GM12878 (cell line): Measurements from ENCODE around the gene ACAP1. TPM values are rescaled to one million over a fixed set of nuclear protein-coding genes. Genes with fewer than 3 reads are reported as not detected.

Experiments
- ASH2L ChIP-seq: fragments of 300-600, 200-600 bp; sonication (generic); IDR thresholded peaks from 2 replicates; pipeline ENCODE4 v1.6.1; 2017; ENCODE audit warnings: low read depth, mild to moderate bottlenecking, borderline replicate concordance
- CBFB ChIP-seq: IDR thresholded peaks from 2 replicates; pipeline ENCODE4 v1.6.1; 2016; ENCODE audit warnings: antibody characterized with exemption, low read depth
- CBX3 ChIP-seq: fragments of 200-600 bp; sonication (generic); IDR thresholded peaks from 2 replicates; pipeline ENCODE4 v1.6.1; 2016; ENCODE audit warnings: low read depth, borderline replicate concordance
- EED ChIP-seq: sonication (generic); IDR thresholded peaks from 2 replicates; pipeline ENCODE4 v1.6.1; 2016; ENCODE audit warnings: antibody characterized with exemption, low read depth
- FOS ChIP-seq: IDR thresholded peaks from 3 replicates; pipeline ENCODE4 v1.6.1; 2011; ENCODE audit warnings: borderline replicate concordance; ENCODE audit not compliant: insufficient read length; ENCODE audit errors: extremely low read depth
- FOXK2 ChIP-seq: fragments of 450-650 bp; IDR thresholded peaks from 2 replicates; pipeline ENCODE4 v1.6.1; 2017; ENCODE audit warnings: mild to moderate bottlenecking, moderate library complexity
- GABPA ChIP-seq: IDR thresholded peaks from 2 replicates; pipeline ENCODE4 v1.6.1; 2014; ENCODE audit warnings: antibody characterized with exemption, low read depth, mild to moderate bottlenecking, inconsistent platforms
- HDAC2 ChIP-seq: fragments of 200-600 bp; sonication (generic); IDR thresholded peaks from 2 replicates; pipeline ENCODE4 v1.6.1; 2017
- PML ChIP-seq: IDR thresholded peaks from 2 replicates; pipeline ENCODE4 v1.6.1; 2012; ENCODE audit warnings: low read length, inconsistent platforms
- POLR2A ChIP-seq: IDR thresholded peaks from 2 replicates; pipeline ENCODE4 v1.6.1; 2011; ENCODE audit warnings: low read depth, mild to moderate bottlenecking, low read length
- POLR2AphosphoS2 ChIP-seq: IDR thresholded peaks from 2 replicates; pipeline ENCODE4 v1.6.1; 2011; ENCODE audit warnings: low read depth, mild to moderate bottlenecking, low read length, improper control_type of control experiment, moderate library complexity
- SIX5 ChIP-seq: IDR thresholded peaks from 2 replicates; pipeline ENCODE4 v1.6.1; 2011; ENCODE audit warnings: mild to moderate bottlenecking, low read depth, low read length, moderate library complexity; ENCODE audit not compliant: severe bottlenecking
- SP1 ChIP-seq: IDR thresholded peaks from one replicate; pipeline ENCODE4 v1.6.1; 2011; ENCODE audit warnings: low read depth, low read length
- SUPT20H ChIP-seq: IDR thresholded peaks from 2 replicates; pipeline ENCODE4 v1.6.1; 2011; ENCODE audit warnings: low read depth, mild to moderate bottlenecking, low read length, moderate library complexity, borderline replicate concordance; ENCODE audit not compliant: control insufficient read depth
- ZNF24 ChIP-seq: fragments of 450-650 bp; IDR thresholded peaks from 2 replicates; pipeline ENCODE4 v1.6.1; 2017; ENCODE audit warnings: antibody characterized with exemption, mild to moderate bottlenecking
- ZNF274 ChIP-seq: IDR thresholded peaks from one replicate; pipeline ENCODE4 v1.8.0; 2011; ENCODE audit not compliant: insufficient read length, insufficient read depth
- ZNF622 ChIP-seq: fragments of 450-650 bp; IDR thresholded peaks from 2 replicates; pipeline ENCODE4 v1.6.1; 2017; ENCODE audit warnings: mild to moderate bottlenecking, inconsistent platforms
- ZSCAN29 ChIP-seq: fragments of 450-650 bp; IDR thresholded peaks from 2 replicates; pipeline ENCODE4 v1.6.1; 2017; ENCODE audit warnings: mild to moderate bottlenecking, moderate library complexity
- ZZZ3 ChIP-seq: IDR thresholded peaks from 2 replicates; pipeline ENCODE4 v1.6.1; 2011; ENCODE audit warnings: low read depth; ENCODE audit not compliant: control insufficient read depth, insufficient read length
- polyA plus RNA-seq, 11 experiments: library from polyadenylated mRNA; depleted of rRNA in 4 of 11; unstranded in 6 of 11; stranded (reverse) in 5 of 11; fragments of >200 nt; fragmentation: Nextera tagmentation in 4 of 11; fragmentation: Illumina TruSeq in 1 of 11; extraction: Ambion mirVana in 4 of 11; extraction: Trizol in 1 of 11; gene quantifications; 1 replicate in 1 of 11; 2 replicates in 10 of 11; pipeline versions ENCODE4 v1.2.1 to v1.2.3, GENCODE V29; 2011 to 2016; ENCODE audit warnings: inconsistent platforms in 2 of 11, missing spikeins in 2 of 11, low read depth in 1 of 11
- total RNA-seq, 4 experiments: library from RNA; depleted of rRNA in 3 of 4; stranded (reverse); fragments of >200 nt in 3 of 4; fragmentation: Illumina TruSeq in 1 of 4; extraction: Trizol in 1 of 4; gene quantifications; 2 replicates each; pipeline versions ENCODE4 v1.2.1 to v1.2.3, GENCODE V29; 2013 to 2021
- TF ChIP-seq, protein P1 (sequence below): IDR thresholded peaks from 2 replicates; pipeline ENCODE4 v1.6.1; 2011; ENCODE audit warnings: low read depth, low read length, improper control_type of control experiment, borderline replicate concordance
- TF ChIP-seq, protein P2 (sequence below): IDR thresholded peaks from 2 replicates; pipeline ENCODE4 v1.6.1; 2011; ENCODE audit warnings: low read depth, mild to moderate bottlenecking, low read length, moderate library complexity, borderline replicate concordance; ENCODE audit errors: extremely low read depth
- TF ChIP-seq, protein P3 (sequence below): fragments of 450-650 bp; IDR thresholded peaks from 2 replicates; pipeline ENCODE4 v1.6.1; 2017; ENCODE audit warnings: mild to moderate bottlenecking, low read depth, inconsistent platforms; ENCODE audit not compliant: poor library complexity, severe bottlenecking
- TF ChIP-seq, protein P4 (sequence below): IDR thresholded peaks from 2 replicates; pipeline ENCODE4 v1.6.1; 2012; ENCODE audit warnings: low read depth, low read length, improper control_type of control experiment
- TF ChIP-seq, protein P5 (sequence below): IDR thresholded peaks from 2 replicates; pipeline ENCODE4 v1.6.1; 2011; ENCODE audit warnings: mild to moderate bottlenecking, low read depth, low read length, moderate library complexity; ENCODE audit not compliant: insufficient replicate concordance
- TF ChIP-seq, protein P6 (sequence below): fragments of 450-650 bp; IDR thresholded peaks from 2 replicates; pipeline ENCODE4 v1.6.1; 2014; ENCODE audit warnings: mild to moderate bottlenecking

ACAP1 gene
- total and polyA plus RNA-seq, 10 of the 15 experiments (the other 5 are each of a cell fraction or from before 2014, with no cell fraction given): 5.7 to 245 (median 118) TPM

- TF ChIP-seq FOS (no peak), GABPA (no peak), ZNF274 (no peak), PML (no peak), CBX3 (no peak), EED (no peak), CBFB (no peak), ZSCAN29 (no peak), FOXK2 (no peak), ZNF622 (no peak), ASH2L (no peak), SUPT20H (no peak), POLR2AphosphoS2 (no peak; the same call in 1 of the 2 replicates), POLR2A (peak; percentile 58), ZZZ3 (no peak), HDAC2 (no peak), ZNF24 (no peak), SP1 (no peak), SIX5 (no peak)
- TF ChIP-seq, protein P1, sequence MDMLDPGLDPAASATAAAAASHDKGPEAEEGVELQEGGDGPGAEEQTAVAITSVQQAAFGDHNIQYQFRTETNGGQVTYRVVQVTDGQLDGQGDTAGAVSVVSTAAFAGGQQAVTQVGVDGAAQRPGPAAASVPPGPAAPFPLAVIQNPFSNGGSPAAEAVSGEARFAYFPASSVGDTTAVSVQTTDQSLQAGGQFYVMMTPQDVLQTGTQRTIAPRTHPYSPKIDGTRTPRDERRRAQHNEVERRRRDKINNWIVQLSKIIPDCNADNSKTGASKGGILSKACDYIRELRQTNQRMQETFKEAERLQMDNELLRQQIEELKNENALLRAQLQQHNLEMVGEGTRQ: no peak
- TF ChIP-seq, protein P2, sequence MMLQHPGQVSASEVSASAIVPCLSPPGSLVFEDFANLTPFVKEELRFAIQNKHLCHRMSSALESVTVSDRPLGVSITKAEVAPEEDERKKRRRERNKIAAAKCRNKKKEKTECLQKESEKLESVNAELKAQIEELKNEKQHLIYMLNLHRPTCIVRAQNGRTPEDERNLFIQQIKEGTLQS: no peak
- TF ChIP-seq, protein P3, sequence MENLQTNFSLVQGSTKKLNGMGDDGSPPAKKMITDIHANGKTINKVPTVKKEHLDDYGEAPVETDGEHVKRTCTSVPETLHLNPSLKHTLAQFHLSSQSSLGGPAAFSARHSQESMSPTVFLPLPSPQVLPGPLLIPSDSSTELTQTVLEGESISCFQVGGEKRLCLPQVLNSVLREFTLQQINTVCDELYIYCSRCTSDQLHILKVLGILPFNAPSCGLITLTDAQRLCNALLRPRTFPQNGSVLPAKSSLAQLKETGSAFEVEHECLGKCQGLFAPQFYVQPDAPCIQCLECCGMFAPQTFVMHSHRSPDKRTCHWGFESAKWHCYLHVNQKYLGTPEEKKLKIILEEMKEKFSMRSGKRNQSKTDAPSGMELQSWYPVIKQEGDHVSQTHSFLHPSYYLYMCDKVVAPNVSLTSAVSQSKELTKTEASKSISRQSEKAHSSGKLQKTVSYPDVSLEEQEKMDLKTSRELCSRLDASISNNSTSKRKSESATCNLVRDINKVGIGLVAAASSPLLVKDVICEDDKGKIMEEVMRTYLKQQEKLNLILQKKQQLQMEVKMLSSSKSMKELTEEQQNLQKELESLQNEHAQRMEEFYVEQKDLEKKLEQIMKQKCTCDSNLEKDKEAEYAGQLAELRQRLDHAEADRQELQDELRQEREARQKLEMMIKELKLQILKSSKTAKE: no peak
- TF ChIP-seq, protein P4, sequence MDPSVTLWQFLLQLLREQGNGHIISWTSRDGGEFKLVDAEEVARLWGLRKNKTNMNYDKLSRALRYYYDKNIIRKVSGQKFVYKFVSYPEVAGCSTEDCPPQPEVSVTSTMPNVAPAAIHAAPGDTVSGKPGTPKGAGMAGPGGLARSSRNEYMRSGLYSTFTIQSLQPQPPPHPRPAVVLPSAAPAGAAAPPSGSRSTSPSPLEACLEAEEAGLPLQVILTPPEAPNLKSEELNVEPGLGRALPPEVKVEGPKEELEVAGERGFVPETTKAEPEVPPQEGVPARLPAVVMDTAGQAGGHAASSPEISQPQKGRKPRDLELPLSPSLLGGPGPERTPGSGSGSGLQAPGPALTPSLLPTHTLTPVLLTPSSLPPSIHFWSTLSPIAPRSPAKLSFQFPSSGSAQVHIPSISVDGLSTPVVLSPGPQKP: no peak
- TF ChIP-seq, protein P5, sequence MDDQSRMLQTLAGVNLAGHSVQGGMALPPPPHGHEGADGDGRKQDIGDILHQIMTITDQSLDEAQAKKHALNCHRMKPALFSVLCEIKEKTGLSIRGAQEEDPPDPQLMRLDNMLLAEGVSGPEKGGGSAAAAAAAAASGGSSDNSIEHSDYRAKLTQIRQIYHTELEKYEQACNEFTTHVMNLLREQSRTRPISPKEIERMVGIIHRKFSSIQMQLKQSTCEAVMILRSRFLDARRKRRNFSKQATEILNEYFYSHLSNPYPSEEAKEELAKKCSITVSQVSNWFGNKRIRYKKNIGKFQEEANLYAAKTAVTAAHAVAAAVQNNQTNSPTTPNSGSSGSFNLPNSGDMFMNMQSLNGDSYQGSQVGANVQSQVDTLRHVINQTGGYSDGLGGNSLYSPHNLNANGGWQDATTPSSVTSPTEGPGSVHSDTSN: no peak
- TF ChIP-seq, protein P6, sequence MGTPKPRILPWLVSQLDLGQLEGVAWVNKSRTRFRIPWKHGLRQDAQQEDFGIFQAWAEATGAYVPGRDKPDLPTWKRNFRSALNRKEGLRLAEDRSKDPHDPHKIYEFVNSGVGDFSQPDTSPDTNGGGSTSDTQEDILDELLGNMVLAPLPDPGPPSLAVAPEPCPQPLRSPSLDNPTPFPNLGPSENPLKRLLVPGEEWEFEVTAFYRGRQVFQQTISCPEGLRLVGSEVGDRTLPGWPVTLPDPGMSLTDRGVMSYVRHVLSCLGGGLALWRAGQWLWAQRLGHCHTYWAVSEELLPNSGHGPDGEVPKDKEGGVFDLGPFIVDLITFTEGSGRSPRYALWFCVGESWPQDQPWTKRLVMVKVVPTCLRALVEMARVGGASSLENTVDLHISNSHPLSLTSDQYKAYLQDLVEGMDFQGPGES: no peak
These were observed 28.4 kb upstream of the ACAP1 start (continued) for GRCh38 chr17:7307686-7308624.
